ENCODE data around the gene BCL11A.

The BCL11A gene

GRCh38 chr2:60478660-60479059, 74.8 kb downstream of the BCL11A start:
- no peaks in the 10 kb centered on the region for H3K9me2 ChIP-seq (replicated peaks; ENCODE audit: control insufficient read depth, low read length)
- TF ChIP-seq CTCF (IDR thresholded peaks at IDR 0.05; ENCODE audit: low read depth, low read length, poor library complexity, severe bottlenecking): no peak
- no peak for TF ChIP-seq EZH2phosphoT487 (IDR thresholded peaks at IDR 0.05; ENCODE audit: borderline replicate concordance, low read length)
- peaks cover 47% of the 10 kb centered on the region for H3K4me1 ChIP-seq (ENCODE audit: control insufficient read depth, low read length)
- H3F3A ChIP-seq (ENCODE audit: control insufficient read depth, insufficient read depth): peaks cover 19% of the 10 kb centered on the region
- H3K4me2 ChIP-seq (ENCODE audit: low read length): no peak overlapping the region
- no peak overlapping the region for H3K27ac ChIP-seq (ENCODE audit: low read depth, low read length)
- no peaks in the 10 kb centered on the region for H3K27me3 ChIP-seq (ENCODE audit: control insufficient read depth, low read length)
- peaks cover 100% of the 10 kb centered on the region for H3K36me3 ChIP-seq (ENCODE audit: control insufficient read depth, low read length)
- H3K4me3 ChIP-seq (ENCODE audit: low read length): no peak overlapping the region
- no peaks in the 10 kb centered on the region for H3K9me3 ChIP-seq (ENCODE audit: control insufficient read depth, insufficient read depth, low read length)
- peaks cover 41% of the 10 kb centered on the region for H4K20me1 ChIP-seq (ENCODE audit: control insufficient read depth, insufficient read depth, low read depth, low read length)
- peaks cover 100% of the 10 kb centered on the region for H3K79me2 ChIP-seq (ENCODE audit: control insufficient read depth, low read length)

GRCh38 chr2:60476206-60476954, 77.1 kb downstream of the BCL11A start:
- H3K4me3 ChIP-seq (ENCODE audit: low read length): no peak overlapping the region
- H3K9me2 ChIP-seq (replicated peaks; ENCODE audit: control insufficient read depth, low read length): no peaks in the 10 kb centered on the region
- H3K27me3 ChIP-seq (ENCODE audit: control insufficient read depth, low read length): no peaks in the 10 kb centered on the region
- H4K20me1 ChIP-seq (ENCODE audit: control insufficient read depth, insufficient read depth, low read depth, low read length): peaks cover 26% of the 10 kb centered on the region
- H3K4me1 ChIP-seq (ENCODE audit: control insufficient read depth, low read length): peaks cover 24% of the 10 kb centered on the region
- H3K27ac ChIP-seq (ENCODE audit: low read depth, low read length): no peak overlapping the region
- peaks cover 25% of the 10 kb centered on the region for H3F3A ChIP-seq (ENCODE audit: control insufficient read depth, insufficient read depth)
- H3K36me3 ChIP-seq (ENCODE audit: control insufficient read depth, low read length): peaks cover 100% of the 10 kb centered on the region
- no peak overlapping the region for H3K4me2 ChIP-seq (ENCODE audit: low read length)
- H3K79me2 ChIP-seq (ENCODE audit: control insufficient read depth, low read length): peaks cover 100% of the 10 kb centered on the region
- no peaks in the 10 kb centered on the region for H3K9me3 ChIP-seq (ENCODE audit: control insufficient read depth, insufficient read depth, low read length)
- TF ChIP-seq EZH2phosphoT487 (IDR thresholded peaks at IDR 0.05; ENCODE audit: borderline replicate concordance, low read length) (no peak), CTCF (IDR thresholded peaks at IDR 0.05; ENCODE audit: low read depth, low read length, poor library complexity, severe bottlenecking) (no peak)

GRCh38 chr2:60475123-60475830, 78.2 kb downstream of the BCL11A start:
- peaks cover 100% of the 10 kb centered on the region for H3K36me3 ChIP-seq (ENCODE audit: control insufficient read depth, low read length)
- H3K27me3 ChIP-seq (ENCODE audit: control insufficient read depth, low read length): no peaks in the 10 kb centered on the region
- peaks cover 100% of the 10 kb centered on the region for H3K79me2 ChIP-seq (ENCODE audit: control insufficient read depth, low read length)
- TF ChIP-seq CTCF (IDR thresholded peaks at IDR 0.05; ENCODE audit: low read depth, low read length, poor library complexity, severe bottlenecking) (no peak), EZH2phosphoT487 (IDR thresholded peaks at IDR 0.05; ENCODE audit: borderline replicate concordance, low read length) (no peak)
- H3K9me2 ChIP-seq (replicated peaks; ENCODE audit: control insufficient read depth, low read length): no peaks in the 10 kb centered on the region
- no peak overlapping the region for H3K4me2 ChIP-seq (ENCODE audit: low read length)
- H3K27ac ChIP-seq (ENCODE audit: low read depth, low read length): no peak overlapping the region
- peaks cover 20% of the 10 kb centered on the region for H4K20me1 ChIP-seq (ENCODE audit: control insufficient read depth, insufficient read depth, low read depth, low read length)
- no peak overlapping the region for H3K4me3 ChIP-seq (ENCODE audit: low read length)
- H3K9me3 ChIP-seq (ENCODE audit: control insufficient read depth, insufficient read depth, low read length): no peaks in the 10 kb centered on the region
- H3K4me1 ChIP-seq (ENCODE audit: control insufficient read depth, low read length): peaks cover 13% of the 10 kb centered on the region
- peaks cover 21% of the 10 kb centered on the region for H3F3A ChIP-seq (ENCODE audit: control insufficient read depth, insufficient read depth)

All from DOHH2 (cell line).